HTERT RPE-1 (cell line): ENCODE data around the gene B3GALT2.

Experiments
- in situ Hi-C: fragments of 300-500 bp; cut with MboI; formaldehyde crosslinking; loops from 4 replicates; pipeline ENCODE4 v1.14.3; 2020; ENCODE audit warnings: low sequenced_read_pairs

Gene B3GALT2

DNA sequence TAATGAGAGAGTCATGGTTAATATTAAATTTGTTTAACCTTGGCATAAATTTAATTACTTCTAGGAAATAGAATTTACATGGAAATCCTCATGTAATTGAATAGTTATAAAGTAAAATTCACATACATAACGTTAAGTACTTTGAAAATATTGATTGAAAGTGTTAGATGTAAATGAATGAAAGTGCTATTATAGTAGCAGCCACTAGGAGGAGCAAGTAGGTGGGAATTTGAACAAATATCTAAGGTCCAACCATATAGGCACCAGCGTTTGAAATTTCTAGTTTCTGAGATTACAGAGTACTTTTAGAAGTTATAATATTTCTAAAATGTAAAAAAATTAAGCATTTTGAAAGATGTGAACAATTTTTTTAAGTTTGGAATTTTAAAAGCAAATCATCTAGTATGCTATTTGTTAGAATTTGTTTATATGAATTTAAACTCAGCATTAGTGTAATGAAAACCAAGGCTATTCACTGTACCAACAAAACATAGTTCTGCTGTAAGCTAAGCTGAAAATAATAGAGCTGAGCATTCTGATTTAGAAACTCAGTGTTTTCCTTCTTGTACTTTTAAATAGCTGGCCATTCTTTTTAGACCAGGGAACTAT, 3.3 kb downstream of the B3GALT2 start:
- in situ Hi-C loops, result no loop called here

DNA sequence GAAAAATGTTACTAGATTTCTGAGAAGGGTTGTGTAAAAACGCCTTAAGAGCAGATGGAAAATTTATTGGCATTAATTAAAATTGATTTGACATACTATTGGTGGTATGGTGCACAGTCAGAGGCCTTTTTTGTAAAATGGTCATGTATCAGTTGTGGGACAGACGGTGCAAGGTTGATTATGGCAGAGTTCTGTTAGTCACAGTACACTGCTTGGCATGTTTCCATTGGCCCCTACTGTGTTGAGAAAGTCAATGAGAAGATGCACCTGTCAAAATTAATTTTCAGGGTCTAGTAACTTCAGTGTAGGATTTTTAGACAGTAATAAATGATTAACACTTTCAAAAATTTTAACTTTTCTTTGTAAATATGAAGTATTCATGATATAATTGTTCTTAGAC, 4.4 kb downstream of the B3GALT2 start:
- in situ Hi-C loops, result no loop called here

DNA sequence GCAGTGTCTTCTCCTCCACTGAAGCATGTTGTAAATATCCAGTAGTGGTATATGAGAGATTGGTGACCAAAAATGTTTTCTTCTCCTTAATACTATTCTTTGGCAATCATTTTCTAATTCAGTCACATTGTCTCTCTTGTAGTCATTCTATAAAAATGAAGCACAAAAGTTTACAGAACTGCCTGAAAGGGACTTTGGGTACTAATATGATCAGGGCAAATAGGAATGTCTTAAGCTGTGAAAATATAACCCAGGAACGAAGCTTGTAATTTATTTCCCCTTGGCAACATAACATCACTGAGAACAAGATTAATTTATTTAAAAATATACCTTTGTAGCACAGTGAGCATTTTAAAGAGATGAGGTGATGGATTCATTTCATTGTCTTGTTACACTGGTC, 4.9 kb downstream of the B3GALT2 start:
- in situ Hi-C loops, result no loop called here

DNA sequence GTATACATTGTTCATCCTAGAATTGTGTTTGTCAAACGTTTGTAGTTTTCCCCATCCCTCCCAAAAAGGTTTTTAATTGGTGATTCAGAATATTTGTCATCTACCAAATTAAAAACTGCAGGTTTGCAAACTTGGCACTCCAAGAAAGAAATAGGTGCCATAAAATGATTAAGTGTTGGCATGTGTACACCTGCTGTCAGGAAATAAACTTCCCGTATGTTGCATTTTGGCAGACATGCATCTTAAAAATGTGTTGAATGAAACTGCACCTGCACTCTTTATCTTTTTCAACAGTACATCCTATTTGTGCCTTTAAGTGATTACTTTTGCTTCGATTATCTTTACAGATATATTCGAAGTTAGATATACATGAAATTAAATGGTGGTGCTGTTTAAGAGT, 7.3 kb downstream of the B3GALT2 start:
- in situ Hi-C loops, result no loop called here

DNA sequence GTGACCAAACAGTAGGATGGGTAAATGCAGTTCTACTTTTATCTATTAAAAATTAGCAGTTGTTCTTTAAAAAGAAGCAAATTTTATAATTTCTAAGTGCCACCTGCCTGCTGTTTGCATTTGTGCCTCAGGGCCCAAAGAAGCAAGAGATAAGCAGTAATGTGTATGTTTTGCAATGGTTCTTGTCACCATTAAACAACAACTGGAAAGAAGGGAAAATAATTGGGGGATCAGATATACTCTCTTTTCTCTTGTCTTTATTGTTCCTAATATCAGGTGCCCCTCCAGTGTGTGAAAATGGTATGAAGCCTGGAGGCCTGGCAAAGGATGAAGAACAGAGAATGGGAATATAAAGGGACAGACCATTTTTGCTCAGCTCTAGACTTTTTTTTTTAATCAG, 9.6 kb downstream of the B3GALT2 start:
- in situ Hi-C loops, result no loop called here

DNA sequence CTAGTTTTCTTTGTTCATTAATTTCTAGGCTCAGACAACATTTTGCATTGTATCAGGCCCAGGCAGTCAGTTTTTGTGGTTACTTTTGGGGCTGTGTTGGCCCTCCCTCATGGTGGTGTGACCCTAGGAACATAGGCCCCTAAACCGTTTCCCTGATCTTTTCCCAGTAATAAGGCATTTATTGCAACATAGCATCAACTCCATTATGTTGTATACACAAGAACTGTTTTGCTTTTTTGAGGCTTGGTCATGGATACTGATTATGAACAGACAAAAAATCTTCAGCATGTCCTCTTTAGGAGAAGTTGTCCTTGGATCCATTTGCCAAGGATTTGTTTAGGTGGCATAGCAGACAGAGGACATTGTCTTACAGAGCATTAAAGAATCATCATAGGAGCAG, 10.3 kb downstream of the B3GALT2 start:
- in situ Hi-C loops, result no loop called here

DNA sequence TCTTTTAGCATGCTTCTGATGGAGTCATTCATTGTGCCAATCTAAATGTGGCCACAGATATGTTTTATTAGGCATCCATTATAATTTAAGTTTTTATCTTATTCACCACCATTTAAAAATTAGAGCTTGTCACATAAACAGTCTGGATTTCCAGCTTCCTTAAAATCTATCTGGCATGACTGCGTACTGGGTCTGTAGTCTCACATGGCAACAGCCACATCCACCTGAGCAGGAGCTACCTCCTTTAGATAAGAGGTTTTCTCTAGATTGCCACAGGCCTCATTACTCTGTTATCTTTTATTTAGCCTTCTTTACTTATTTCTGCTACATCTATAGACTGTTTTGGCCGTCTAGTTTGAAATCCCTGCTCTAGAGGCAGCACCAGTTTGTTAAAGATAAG, 29.1 kb downstream of the B3GALT2 start:
- in situ Hi-C loops, result no loop called here

DNA sequence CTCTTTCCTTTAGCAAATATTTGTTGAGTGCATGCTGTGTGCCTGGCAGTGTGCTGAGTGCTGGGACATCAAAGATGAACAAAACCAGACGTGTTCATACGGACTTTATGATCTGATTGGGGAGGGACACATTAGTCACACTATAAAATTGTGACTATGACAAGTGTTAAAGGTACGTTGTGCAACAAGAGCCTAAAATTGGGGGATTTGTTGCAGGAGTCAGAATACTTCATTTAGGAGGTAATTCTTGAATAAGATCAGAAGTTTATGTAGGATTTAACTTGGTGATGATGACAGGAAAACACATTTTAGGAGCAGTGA, 29.6 kb downstream of the B3GALT2 start:
- in situ Hi-C loops, result no loop called here

DNA sequence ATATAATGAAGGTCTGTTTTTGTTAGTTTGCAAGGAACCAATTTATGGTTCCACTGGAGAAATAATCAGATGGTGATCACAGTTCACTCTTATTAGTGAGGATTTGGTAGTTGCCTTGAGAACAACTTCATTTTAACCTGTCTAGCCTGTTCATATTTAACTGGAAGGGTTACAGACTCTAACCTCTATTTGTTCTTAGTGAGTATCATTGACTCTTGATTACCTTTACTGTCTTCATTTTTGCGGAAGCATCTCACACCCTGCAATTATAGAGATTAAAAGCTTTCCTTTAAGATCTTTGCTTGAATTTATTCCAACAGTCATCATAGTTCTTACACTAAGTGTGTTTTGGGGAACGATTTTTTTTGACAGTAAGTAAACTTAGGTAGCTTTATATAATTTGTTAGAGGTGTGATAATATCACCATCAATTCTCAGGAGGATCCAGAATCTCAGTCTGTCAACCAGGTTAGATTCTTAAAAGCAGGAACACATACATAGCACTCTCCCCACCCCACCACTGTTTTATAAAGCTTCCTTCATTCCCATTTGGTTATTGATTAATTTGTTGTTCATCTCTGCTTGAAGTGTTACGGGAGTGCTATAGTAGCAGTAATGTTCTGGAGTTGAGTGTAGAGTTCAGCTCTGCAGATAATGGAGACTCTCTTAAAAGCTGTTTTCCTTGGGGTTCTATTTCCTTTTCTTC, 30.1 kb downstream of the B3GALT2 start:
- in situ Hi-C loops, result no loop called here

DNA sequence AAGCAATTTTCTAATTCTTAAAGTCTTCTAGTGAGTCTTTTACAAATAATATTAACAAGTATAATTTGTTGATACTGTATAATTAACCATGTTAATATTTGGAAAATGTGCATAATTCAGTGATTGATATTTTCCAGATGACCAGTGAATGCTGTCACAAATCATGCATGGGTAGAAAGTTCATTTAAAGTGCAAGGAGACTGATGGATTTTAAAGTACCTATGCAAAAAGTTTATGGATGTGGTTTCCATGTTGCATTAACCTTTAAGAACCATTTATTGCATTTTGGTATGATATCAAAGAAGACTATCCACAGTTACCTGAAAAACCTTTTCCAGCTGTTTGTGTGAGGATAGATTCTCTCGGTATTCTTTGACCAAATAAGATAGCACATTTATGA, 41.4 kb downstream of the B3GALT2 start:
- in situ Hi-C loops, result no loop called here

DNA sequence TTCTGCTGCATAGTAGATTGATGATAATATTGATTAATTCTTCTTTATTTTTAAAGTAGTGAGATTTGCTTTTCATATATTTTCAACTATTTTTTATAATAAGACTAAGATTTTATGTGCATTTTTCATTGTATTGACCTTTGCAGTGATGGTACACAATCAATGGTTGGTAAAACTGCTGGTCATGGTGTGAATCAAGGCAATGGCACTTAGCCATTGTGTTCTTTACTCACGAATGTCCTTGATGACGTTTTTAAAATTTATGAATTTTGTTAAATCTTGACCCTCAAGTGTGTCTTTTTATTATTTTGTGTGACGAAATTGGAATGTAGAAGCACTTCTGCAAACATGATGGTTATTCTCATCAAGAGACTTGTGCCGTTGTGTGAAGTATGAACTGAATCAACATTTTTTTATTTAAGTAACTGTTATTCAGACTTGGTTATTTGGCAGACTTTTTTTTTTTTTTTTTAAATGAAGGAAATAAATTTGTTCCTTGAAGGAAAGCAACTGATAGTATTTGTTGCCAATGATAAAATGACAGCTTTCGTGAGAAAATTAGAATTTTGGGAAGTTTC, 42.0 kb downstream of the B3GALT2 start:
- in situ Hi-C loops, result no loop called here

DNA sequence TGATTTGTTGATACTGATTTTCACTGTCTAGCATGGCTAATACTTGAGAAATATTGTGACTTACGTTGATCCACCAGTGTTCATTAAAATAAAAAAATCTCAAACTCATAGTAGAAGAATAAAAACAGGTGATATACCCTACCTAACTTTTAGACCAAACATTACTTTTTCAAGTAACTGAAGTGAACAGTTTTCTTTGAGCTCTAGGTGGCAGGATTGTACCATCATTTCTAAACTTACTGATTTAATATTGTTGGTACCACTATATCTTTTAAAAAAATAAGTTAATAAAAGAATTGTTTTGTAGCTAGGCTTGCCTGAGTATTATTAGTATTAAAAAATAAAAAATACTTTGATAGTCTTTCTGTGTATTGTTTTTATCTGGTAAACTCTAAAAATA, 43.1 kb downstream of the B3GALT2 start:
- in situ Hi-C loops, result no loop called here

DNA sequence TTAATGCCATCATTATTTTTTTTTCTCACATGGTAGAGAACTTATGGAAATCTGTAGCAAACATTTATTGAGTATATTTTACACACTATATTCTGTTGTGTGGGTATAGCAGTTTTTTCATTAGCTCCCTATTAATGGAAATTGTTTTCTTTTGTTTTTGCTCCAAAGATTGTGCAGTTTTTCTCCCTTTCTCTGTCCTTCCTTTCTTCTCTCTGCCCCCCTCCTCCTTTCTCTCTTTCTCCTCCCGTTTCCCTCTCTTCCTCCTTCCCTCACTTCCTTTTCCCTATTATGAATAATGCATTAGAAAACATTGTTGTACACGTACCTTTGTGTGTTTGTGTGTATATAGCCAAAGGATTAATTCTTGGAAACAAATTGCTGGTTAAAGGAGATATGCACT, 44.0 kb downstream of the B3GALT2 start:
- in situ Hi-C loops, result no loop called here

DNA sequence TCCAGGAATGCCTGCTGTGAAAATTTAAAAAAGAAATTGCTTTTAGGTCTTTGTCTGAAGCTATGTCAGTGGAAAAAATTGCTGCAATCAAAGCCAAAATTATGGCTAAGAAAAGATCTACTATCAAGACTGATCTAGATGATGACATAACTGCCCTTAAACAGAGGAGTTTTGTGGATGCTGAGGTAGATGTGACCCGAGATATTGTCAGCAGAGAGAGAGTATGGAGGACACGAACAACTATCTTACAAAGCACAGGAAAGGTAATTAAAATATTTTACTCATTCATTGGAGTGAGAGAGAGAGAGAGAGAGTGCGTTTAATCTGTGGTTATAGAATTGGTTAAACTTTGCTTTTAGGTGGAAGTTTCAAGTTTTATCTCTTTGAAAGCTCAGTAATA, 44.6 kb downstream of the B3GALT2 start:
- in situ Hi-C loops, result no loop called here

DNA sequence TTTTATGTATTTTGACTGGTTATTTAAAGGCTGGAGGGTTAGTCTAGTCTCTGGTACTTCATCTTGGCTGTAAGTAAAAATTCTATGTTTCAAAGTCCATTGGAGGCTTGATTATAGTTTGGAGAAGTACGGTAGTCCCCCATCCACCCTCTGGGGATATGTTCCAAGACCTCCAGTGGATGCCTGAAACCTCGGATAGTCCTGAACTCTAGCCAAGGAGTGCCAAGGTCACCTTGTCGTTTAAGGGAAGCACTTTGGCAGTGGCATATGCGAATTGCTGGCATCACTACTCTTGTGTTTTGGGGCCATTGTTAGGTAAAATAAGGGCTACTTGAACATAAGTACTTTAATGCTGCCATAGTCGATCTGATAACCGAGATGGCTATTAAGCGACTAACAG, 46.2 kb downstream of the B3GALT2 start:
- in situ Hi-C loops, result no loop called here

DNA sequence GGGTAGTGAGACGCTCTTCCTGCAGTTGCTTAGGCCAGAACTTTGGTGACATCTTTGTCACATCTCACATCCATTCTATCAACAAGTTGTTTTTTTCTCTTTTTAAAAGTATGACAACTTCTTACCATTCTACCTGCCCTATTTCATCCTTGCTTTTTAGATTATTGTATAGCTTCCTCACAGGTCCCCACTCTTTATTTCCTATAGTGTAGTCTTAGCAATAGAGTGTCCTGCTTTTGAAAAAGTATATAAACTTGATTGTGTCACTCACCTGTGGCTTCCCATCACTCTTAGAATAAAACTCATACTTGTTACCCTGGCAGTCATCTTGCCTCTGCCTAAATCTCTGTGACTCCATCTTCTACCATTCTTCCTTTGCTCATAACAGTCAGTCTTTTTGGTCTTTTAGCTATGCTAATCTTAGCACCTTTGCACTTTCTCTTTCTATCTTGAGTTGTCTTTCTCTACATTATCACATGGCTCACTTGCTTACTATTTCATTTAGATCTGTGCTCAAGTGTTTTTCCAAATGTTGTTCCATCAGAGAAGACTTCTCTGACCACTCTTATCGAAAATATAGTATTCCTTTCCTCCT, 55.0 kb downstream of the B3GALT2 start:
- in situ Hi-C loops, result no loop called here
